KMS-11 (cell line): Measurements from ENCODE around the gene SMURF1.

Experiments
- H2AFZ ChIP-seq: fragments of 200-600 bp; sonication (generic); 2 replicates; pipeline ENCODE4 v1.6.1; 2016; ENCODE audit warnings: antibody characterized with exemption, mixed run types, low read depth
- H3K27ac ChIP-seq: fragments of 200-600 bp; sonication (generic); 2 replicates; pipeline ENCODE4 v1.6.1; 2016; ENCODE audit warnings: mild to moderate bottlenecking, mixed run types
- H3K27me3 ChIP-seq: fragments of 200-600 bp; sonication (generic); 2 replicates; pipeline ENCODE4 v1.6.1; 2017; ENCODE audit warnings: mild to moderate bottlenecking, low read depth, mixed run types, moderate library complexity; ENCODE audit not compliant: insufficient read depth
- H3K36me3 ChIP-seq: fragments of 200-600 bp; sonication (generic); 2 replicates; pipeline ENCODE4 v1.6.1; 2017; ENCODE audit warnings: mild to moderate bottlenecking, mixed run types; ENCODE audit not compliant: insufficient read depth
- H3K4me1 ChIP-seq: fragments of 200-600 bp; sonication (generic); 2 replicates; pipeline ENCODE4 v1.6.1; 2016; ENCODE audit warnings: mild to moderate bottlenecking, low read depth, mixed run types; ENCODE audit not compliant: poor library complexity, severe bottlenecking
- H3K4me2 ChIP-seq: fragments of 200-600 bp; sonication (generic); 2 replicates; pipeline ENCODE4 v1.7.0; 2016; ENCODE audit warnings: mild to moderate bottlenecking, mixed run types
- H3K4me3 ChIP-seq: fragments of 200-600 bp; sonication (generic); IDR thresholded peaks from 2 replicates; pipeline ENCODE4 v1.6.1; 2017; ENCODE audit warnings: low read depth, low read length, mixed read lengths; ENCODE audit not compliant: insufficient read depth
- H3K79me2 ChIP-seq: fragments of 200-600 bp; sonication (generic); 2 replicates; pipeline ENCODE4 v1.6.1; 2016; ENCODE audit warnings: low read depth, mixed run types; ENCODE audit not compliant: insufficient read depth
- H3K9ac ChIP-seq: fragments of 200-600 bp; sonication (generic); 2 replicates; pipeline ENCODE4 v1.6.1; 2016; ENCODE audit warnings: mild to moderate bottlenecking, mixed run types
- H4K20me1 ChIP-seq: fragments of 200-600 bp; sonication (generic); 2 replicates; pipeline ENCODE4 v1.6.1; 2016; ENCODE audit warnings: mild to moderate bottlenecking, mixed run types; ENCODE audit not compliant: insufficient read depth
- CTCF ChIP-seq: fragments of 200-600 bp; sonication (generic); conservative IDR thresholded peaks from 2 replicates; pipeline ENCODE4 v1.6.1; 2017; ENCODE audit warnings: low read depth, mild to moderate bottlenecking, antibody characterized with exemption, low read length, moderate library complexity, mixed read lengths

Gene SMURF1

GRCh38 chr7:99143521-99143852, 421 bp downstream of the SMURF1 start:
- Histone ChIP-seq H3K79me2 (peaks cover 39% of the 10 kb centered on the region), H4K20me1 (no peaks in the 10 kb centered on the region), H3K36me3 (no peaks in the 10 kb centered on the region), H3K4me3 (no peak overlapping the region), H3K4me1 (peaks cover 34% of the 10 kb centered on the region), H3K9ac (peak overlapping the region; percentile 74), H2AFZ (peak overlapping the region; percentile 53; the same call in 1 of the 2 replicates), H3K27ac (peak overlapping the region; percentile 65), H3K4me2 (no peak overlapping the region), H3K27me3 (no peaks in the 10 kb centered on the region)
- no peak for TF ChIP-seq CTCF

GRCh38 chr7:99142727-99143520, 984 bp downstream of the SMURF1 start:
- peaks cover 38% of the 10 kb centered on the region for H3K4me1 ChIP-seq
- H3K4me2 ChIP-seq = peak overlapping the region; percentile 27; the same call in 1 of the 2 replicates
- no peak overlapping the region for H3K27ac ChIP-seq
- no peak overlapping the region for H2AFZ ChIP-seq
- peaks cover 5% of the 10 kb centered on the region; the same call in 1 of the 2 replicates for H4K20me1 ChIP-seq
- H3K27me3 ChIP-seq = no peaks in the 10 kb centered on the region
- no peaks in the 10 kb centered on the region for H3K36me3 ChIP-seq
- H3K79me2 ChIP-seq = peaks cover 44% of the 10 kb centered on the region
- no peak overlapping the region for H3K4me3 ChIP-seq
- H3K9ac ChIP-seq = no peak overlapping the region
- no peak for TF ChIP-seq CTCF

GRCh38 chr7:99141841-99142726, 1.8 kb downstream of the SMURF1 start:
- no peak for TF ChIP-seq CTCF
- peaks cover 38% of the 10 kb centered on the region for H3K4me1 ChIP-seq
- peaks cover 6% of the 10 kb centered on the region; the same call in 1 of the 2 replicates for H4K20me1 ChIP-seq
- no peaks in the 10 kb centered on the region for H3K36me3 ChIP-seq
- no peak overlapping the region for H3K27ac ChIP-seq
- no peak overlapping the region for H2AFZ ChIP-seq
- no peak overlapping the region for H3K4me3 ChIP-seq
- no peaks in the 10 kb centered on the region for H3K27me3 ChIP-seq
- H3K9ac ChIP-seq = no peak overlapping the region
- H3K4me2 ChIP-seq = no peak overlapping the region
- peaks cover 53% of the 10 kb centered on the region for H3K79me2 ChIP-seq

GRCh38 chr7:99141334-99141733, 2.6 kb downstream of the SMURF1 start:
- Histone ChIP-seq H3K27ac (no peak overlapping the region), H3K36me3 (no peaks in the 10 kb centered on the region), H2AFZ (no peak overlapping the region), H3K4me3 (no peak overlapping the region), H3K9ac (no peak overlapping the region), H4K20me1 (peaks cover 6% of the 10 kb centered on the region; the same call in 1 of the 2 replicates), H3K27me3 (no peaks in the 10 kb centered on the region), H3K79me2 (peaks cover 60% of the 10 kb centered on the region), H3K4me2 (peak overlapping the region; percentile 15; the same call in 1 of the 2 replicates), H3K4me1 (peaks cover 38% of the 10 kb centered on the region)
- TF ChIP-seq CTCF = no peak
